ENCODE measurements around the gene TASOR2. TPM values are rescaled to one million over a fixed set of nuclear protein-coding genes. Genes with fewer than 3 reads are reported as not detected.

Gene TASOR2
- total RNA-seq, 2 donors from 2014 or later = 70.0 to 118 TPM

DNA sequence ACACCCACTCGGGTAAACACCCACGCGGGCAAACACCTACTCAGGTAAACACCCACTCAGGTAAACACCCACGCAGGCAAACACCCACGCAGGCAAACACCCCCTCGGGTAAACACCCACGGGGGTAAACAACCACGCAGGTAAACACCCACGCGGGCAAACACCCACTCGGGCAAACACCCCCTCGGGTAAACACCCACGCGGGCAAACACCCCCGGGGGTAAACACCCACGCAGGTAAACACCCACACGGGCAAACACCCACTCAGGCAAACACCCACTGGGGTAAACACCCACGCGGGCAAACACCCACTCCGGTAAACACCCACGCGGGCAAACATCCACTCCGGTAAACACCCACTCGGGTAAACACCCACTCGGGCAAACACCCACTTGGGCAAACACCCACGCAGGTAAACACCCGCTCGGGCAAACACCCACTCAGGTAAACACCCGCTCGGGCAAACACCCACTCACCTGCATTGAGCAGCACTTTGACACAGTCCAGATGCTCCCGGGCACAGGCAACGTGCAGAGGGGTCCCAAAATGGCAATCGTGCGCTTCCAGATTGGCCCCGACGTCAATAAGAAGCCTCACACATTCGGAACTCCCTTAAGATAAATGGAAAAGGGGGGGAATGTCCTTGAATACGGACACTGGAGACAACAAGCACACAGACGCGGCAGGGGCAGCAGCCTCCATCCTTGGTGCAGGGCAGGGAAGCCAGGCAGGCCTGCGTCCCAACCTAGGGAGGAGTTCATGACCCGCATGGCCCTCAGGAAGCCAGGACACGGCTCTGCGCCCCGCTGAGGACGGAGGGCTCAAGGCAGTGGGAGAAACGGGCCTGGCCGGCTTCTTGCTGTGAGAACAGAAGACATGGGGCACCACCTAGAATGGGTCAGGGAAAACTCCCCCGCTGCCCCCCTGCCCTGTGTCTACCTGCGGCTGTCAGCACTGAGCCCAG, 35.9 kb upstream of the TASOR2 start:
- Mint-ChIP-seq H3K4me3 (no peak overlapping the region), H3K9me3 (no peaks in the 10 kb centered on the region), H3K4me1 (ENCODE audit: low read depth in 2 of 2) (no peaks in the 10 kb centered on the region), H3K36me3 (no peaks in the 10 kb centered on the region), H3K27ac (no peak overlapping the region), H3K27me3 (no peaks in the 10 kb centered on the region)
- ATAC-seq (no peak), DNase-seq (ENCODE audit: low spot score) (no peak)

DNA sequence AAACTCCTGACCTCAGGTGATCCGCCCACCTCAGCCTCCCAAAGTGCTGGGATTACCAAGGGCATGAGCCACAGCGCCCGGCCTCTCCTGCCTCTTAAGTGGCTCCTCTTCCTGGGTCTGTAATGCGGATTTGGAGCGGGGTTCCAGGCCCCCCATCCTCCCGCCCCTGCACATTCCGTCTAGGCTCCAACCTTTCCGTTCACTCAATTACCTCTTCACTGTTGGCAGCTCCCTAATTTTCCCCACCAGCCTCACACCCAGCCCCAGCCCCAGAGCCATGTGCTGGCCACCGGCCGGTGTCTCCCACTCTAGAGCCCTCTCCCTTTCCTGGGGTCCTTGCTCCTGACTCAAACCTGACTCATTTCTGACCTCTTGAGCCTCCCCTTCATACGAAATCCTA, 34.9 kb upstream of the TASOR2 start:
- H3K36me3 Mint-ChIP-seq = no peaks in the 10 kb centered on the region
- H3K4me1 Mint-ChIP-seq (ENCODE audit: low read depth in 2 of 2) = no peaks in the 10 kb centered on the region
- H3K27me3 Mint-ChIP-seq = no peaks in the 10 kb centered on the region
- H3K9me3 Mint-ChIP-seq = no peaks in the 10 kb centered on the region
- H3K27ac Mint-ChIP-seq = no peak overlapping the region
- no peak overlapping the region for H3K4me3 Mint-ChIP-seq
- no peak for DNase-seq (ENCODE audit: low spot score)
- no peak for ATAC-seq

DNA sequence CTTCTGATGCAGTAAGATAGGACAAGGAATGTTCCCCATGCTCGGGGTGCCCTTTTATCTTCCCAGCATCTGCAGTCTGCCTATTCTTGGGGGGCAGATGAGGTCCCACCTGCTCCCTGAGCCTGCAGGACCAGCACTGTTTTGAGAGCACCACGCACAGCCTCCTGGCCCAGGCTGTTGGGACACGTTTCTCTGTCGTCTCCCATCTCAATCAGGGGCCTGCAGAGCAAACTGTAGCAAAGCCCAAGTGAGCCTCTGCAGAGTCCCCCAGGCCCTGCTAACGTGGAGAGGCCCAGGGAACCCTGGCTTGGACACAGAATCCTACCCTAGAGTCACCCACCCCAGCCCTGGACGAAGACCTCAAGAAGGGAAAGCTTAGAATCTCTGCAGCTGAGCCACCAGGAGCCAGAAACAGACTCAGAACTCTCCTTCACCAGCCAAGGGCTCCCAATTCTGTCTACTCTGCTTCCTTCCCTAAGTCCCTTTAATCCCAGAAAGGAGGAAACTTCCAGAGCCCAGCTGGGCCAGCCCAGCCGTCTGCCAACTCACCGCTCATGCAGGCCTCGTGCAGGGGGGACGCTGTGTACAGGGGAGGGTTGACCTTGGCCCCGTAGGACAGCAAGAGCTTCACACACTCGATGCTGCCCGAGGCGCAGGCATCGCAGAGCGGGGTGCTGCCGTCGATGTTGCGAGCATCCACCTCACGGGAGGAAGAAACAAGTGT, 33.8 kb upstream of the TASOR2 start:
- Mint-ChIP-seq H3K36me3 (no peaks in the 10 kb centered on the region), H3K4me1 (ENCODE audit: low read depth in 2 of 2) (no peaks in the 10 kb centered on the region), H3K4me3 (no peak overlapping the region), H3K9me3 (no peaks in the 10 kb centered on the region), H3K27me3 (no peaks in the 10 kb centered on the region), H3K27ac (no peak overlapping the region)
- DNase-seq (ENCODE audit: low spot score) (no peak), ATAC-seq (no peak)

DNA sequence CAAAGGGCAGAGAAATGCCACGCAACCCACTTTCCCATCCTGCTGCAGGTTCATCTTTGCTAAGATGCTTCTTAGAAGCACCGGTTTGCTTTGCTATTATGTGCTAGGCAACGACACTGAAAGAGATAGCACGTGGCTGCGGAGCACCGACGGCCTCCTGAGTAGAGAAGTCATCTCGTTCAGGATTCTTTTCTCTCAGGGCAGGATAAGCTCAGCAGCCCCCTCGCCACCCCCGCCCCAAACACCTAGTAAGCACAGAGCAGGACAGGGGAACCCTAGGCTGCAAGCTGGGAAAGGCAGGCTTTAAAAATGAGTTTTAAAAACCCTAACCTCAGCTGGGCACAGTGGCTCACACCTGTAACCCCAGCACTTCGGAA, 33.3 kb upstream of the TASOR2 start:
- Mint-ChIP-seq H3K4me1 (ENCODE audit: low read depth in 2 of 2) (no peaks in the 10 kb centered on the region), H3K9me3 (no peaks in the 10 kb centered on the region)
- no peak for DNase-seq (ENCODE audit: low spot score)

DNA sequence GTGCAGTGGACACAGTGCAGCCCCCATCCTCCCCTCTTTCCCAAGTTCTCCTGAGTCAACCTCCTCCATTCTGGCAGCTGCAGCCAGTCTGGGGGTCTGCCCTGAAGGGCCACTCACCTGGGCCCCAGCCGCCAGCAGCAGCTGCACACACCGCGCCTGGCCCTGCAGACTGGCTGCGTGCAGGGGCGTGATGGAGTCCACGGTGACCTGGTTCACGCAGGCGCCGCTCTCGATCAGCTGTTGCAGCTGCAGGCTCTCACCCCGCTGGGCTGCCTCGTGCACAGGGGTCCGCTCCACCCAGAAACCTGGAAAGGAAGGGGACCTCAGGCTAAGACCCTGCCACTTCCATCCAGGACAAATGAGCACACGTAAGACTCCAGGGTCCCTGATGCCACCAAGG, 31.9 kb upstream of the TASOR2 start:
- Mint-ChIP-seq H3K9me3 (no peaks in the 10 kb centered on the region), H3K27me3 (no peaks in the 10 kb centered on the region), H3K4me1 (ENCODE audit: low read depth in 2 of 2) (no peaks in the 10 kb centered on the region), H3K4me3 (no peak overlapping the region), H3K36me3 (no peaks in the 10 kb centered on the region), H3K27ac (no peak overlapping the region)
- DNase-seq (ENCODE audit: low spot score) (no peak), ATAC-seq (peak in 1 of 2 donors; percentile 48)

More for the DNA sequence above, 33.3 kb upstream of the TASOR2 start:
- Mint-ChIP-seq H3K36me3 (no peaks in the 10 kb centered on the region), H3K4me3 (no peak overlapping the region), H3K27ac (no peak overlapping the region), H3K27me3 (no peaks in the 10 kb centered on the region)
- no peak for ATAC-seq

DNA sequence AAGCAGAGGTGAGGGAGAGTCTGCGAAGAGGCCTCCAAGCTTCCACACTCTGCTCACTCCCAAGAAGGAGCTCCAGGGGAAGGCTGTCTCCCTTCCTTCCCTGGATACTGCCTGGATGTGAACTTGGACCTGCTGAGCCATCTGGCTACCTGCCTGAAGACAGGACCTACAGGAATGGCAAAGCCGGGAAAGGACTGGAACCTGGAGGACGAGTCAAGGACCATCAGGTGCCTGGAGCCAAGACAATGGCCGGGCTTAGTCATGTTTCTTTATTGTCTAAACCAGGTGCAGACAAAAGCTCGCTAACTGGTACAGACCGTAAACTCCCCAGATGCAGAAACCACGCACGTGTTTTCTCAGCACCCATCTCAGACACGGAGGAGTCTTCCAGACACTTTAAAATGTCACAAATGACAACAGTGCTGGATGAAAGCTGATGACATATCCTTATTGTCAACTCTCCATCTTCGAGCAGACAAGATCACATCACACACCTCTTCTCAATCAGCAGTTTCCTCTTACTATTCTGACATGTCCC, 30.4 kb upstream of the TASOR2 start:
- Mint-ChIP-seq H3K9me3 (no peaks in the 10 kb centered on the region), H3K36me3 (no peaks in the 10 kb centered on the region), H3K4me1 (ENCODE audit: low read depth in 2 of 2) (no peaks in the 10 kb centered on the region), H3K4me3 (no peak overlapping the region), H3K27me3 (no peaks in the 10 kb centered on the region), H3K27ac (no peak overlapping the region)
- ATAC-seq (no peak), DNase-seq (ENCODE audit: low spot score) (no peak)

DNA sequence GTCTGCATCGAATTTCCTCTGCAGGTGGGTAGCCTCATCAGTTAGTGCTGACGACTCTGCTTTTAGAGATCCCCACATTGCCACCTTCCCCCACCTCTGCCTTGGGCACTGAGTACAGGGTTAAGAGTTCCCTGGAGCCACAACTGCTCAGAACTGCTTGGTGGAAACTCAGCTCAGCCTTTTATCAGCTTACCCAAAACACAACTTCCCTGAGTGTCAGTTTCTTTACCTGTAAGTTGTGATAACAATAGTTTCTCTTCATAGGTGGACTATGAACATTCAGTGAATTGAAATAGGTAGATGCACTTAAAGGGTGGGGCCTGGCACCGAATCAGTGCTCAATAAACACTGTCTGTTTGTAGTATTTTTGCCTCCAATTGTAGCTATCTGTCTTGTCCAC, 29.5 kb upstream of the TASOR2 start:
- Mint-ChIP-seq H3K27me3 (no peaks in the 10 kb centered on the region), H3K27ac (no peak overlapping the region), H3K4me1 (ENCODE audit: low read depth in 2 of 2) (peaks cover 5 to 6% of the 10 kb centered on the region in 2 donors), H3K36me3 (no peaks in the 10 kb centered on the region), H3K9me3 (no peaks in the 10 kb centered on the region), H3K4me3 (no peak overlapping the region)
- ATAC-seq (no peak), DNase-seq (ENCODE audit: low spot score) (no peak)

DNA sequence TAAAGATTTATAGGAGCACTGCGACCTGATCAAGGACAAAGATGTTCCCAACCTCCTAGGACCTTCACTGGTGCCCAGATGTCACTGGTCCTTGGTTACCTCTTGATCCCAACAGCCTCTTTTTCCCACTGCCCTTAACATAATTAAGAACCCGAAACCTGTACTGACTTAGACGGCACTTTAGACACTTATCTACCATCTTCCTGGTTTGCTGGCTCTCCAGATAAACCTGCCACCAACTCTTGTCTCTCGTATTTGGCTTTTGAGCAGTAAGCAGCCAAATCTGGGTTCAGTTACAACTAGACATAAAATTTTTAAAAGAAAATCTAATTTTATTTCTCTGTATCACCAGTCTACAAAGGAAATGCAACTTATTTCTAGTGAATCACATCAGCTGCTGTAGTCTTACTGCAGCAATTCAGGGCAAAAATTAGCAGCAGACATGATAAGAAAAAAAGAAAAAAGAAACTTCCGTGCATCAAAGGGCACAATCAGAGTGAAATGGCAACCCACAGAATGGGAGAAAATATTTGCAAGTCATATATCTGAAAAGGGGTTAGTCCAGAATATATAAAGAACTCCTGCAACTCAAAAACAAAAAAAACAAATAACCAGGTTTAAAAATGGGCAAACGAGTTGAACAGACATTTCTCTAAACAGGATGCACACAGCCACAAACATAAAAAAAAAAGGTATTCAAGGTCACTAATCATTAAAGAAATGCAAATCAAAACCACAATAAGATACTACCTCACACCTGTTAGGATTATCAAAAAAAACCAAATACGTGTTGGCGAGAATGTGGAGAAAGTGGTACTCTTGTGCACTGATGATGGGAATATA, 27.7 kb upstream of the TASOR2 start:
- H3K4me1 Mint-ChIP-seq (ENCODE audit: low read depth in 2 of 2) = peaks cover 5 to 8% of the 10 kb centered on the region in 2 donors
- H3K4me3 Mint-ChIP-seq = no peak overlapping the region

GRCh38 chr10:5658871-5659618, 25.6 kb upstream of the TASOR2 start:
- ATAC-seq (no peak), DNase-seq (ENCODE audit: low spot score) (no peak)
- no peaks in the 10 kb centered on the region for H3K9me3 Mint-ChIP-seq
- no peak overlapping the region for H3K27ac Mint-ChIP-seq
- H3K4me1 Mint-ChIP-seq (ENCODE audit: low read depth in 2 of 2) = peaks cover 5 to 8% of the 10 kb centered on the region in 2 donors
- H3K36me3 Mint-ChIP-seq = no peaks in the 10 kb centered on the region
- H3K27me3 Mint-ChIP-seq = peaks cover 0 to 4% of the 10 kb centered on the region in 2 donors
- H3K4me3 Mint-ChIP-seq = no peak overlapping the region

More for the DNA sequence above, 27.7 kb upstream of the TASOR2 start:
- no peaks in the 10 kb centered on the region for H3K27me3 Mint-ChIP-seq
- no peaks in the 10 kb centered on the region for H3K9me3 Mint-ChIP-seq
- ATAC-seq = no peak
- no peak for DNase-seq (ENCODE audit: low spot score)
- H3K36me3 Mint-ChIP-seq = no peaks in the 10 kb centered on the region
- H3K27ac Mint-ChIP-seq = no peak overlapping the region

GRCh38 chr10:5659702-5660528, 24.7 kb upstream of the TASOR2 start:
- Mint-ChIP-seq H3K27me3 (peaks cover 0 to 8% of the 10 kb centered on the region in 2 donors), H3K36me3 (no peaks in the 10 kb centered on the region), H3K27ac (no peak overlapping the region), H3K4me1 (ENCODE audit: low read depth in 2 of 2) (peaks cover 5 to 8% of the 10 kb centered on the region in 2 donors), H3K9me3 (no peaks in the 10 kb centered on the region), H3K4me3 (no peak overlapping the region)
- ATAC-seq (peak; percentile 55 to 65), DNase-seq (ENCODE audit: low spot score) (no peak)

DNA sequence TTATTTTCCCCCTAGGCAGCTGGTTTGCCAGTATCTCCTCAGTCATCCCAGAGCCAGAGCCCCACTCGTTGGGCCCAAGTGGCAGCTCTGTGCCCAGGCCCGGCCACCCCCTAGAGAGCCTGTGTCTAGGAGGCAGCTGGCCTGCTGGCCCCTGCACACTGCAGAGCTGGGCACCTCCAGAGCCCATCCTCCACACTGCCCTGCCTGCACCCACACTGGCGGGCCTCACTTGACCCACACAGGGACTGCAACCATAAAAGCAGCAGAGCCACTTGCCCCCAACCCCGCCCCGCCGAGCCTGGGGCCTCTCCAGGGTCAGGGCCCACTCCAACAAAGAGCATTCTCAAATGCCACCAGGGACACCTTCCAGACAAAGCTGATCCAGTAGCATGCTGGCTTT, 23.6 kb upstream of the TASOR2 start:
- DNase-seq (ENCODE audit: low spot score) (no peak), ATAC-seq (peak in 1 of 2 donors; percentile 39)
- Mint-ChIP-seq H3K27me3 (peaks cover 0 to 8% of the 10 kb centered on the region in 2 donors), H3K36me3 (no peaks in the 10 kb centered on the region), H3K27ac (no peak overlapping the region), H3K4me1 (ENCODE audit: low read depth in 2 of 2) (peaks cover 5 to 12% of the 10 kb centered on the region in 2 donors), H3K4me3 (no peak overlapping the region), H3K9me3 (no peaks in the 10 kb centered on the region)

All from natural killer cell treated with Interleukin-12 subunit alpha and Interleukin-12 subunit beta and Interleukin-15 and Interleukin-18, amount 100 ng/mL, for 72 hours (primary cell).